Measurements from ENCODE around the gene SPRED2.

- TF ChIP-seq CTCF (IDR thresholded peaks at IDR 0.05; ENCODE audit: low read depth, low read length) (no peak), MAX (IDR thresholded peaks at IDR 0.05; ENCODE audit: low read depth, low read length) (no peak), POLR2A (IDR thresholded peaks at IDR 0.05; ENCODE audit: extremely low read depth, insufficient read length) (no peak), MYC (IDR thresholded peaks at IDR 0.05; ENCODE audit: low read depth, low read length) (no peak)
These were observed 62.4 kb downstream of the SPRED2 start for GRCh38 chr2:65369980-65370379.
